ENCODE data around the gene CYB5R4. TPM values are rescaled to one million over a fixed set of nuclear protein-coding genes. Genes with fewer than 3 reads are reported as not detected.

CYB5R4 gene
- total and polyA plus RNA-seq, 10 of the 15 experiments (the other 5 are each of a cell fraction or from before 2014, with no cell fraction given), result 13.4 to 61.1 (median 27.5) TPM

GRCh38 chr6:83976037-83976755, 116.7 kb downstream of the CYB5R4 start (continued):
- TF ChIP-seq CTCF (IDR thresholded peaks at IDR 0.05 in 2 of 3, conservative IDR thresholded peaks at IDR 0.05 in 1 of 3; ENCODE audit: control insufficient read depth in 2 of 3, extremely low read depth in 1 of 3, insufficient read depth in 1 of 3, low read depth in 3 of 3, low read length in 3 of 3), result no peak
- TF ChIP-seq CUX1 (IDR thresholded peaks at IDR 0.05; ENCODE audit: insufficient replicate concordance, low read depth, low read length), result no peak
- TF ChIP-seq E2F4 (IDR thresholded peaks at IDR 0.05; ENCODE audit: low read depth, low read length), result no peak

Measured in GM12878 (cell line).